Uterus (tissue), 2 donors: Measurements from ENCODE around the gene CATSPERE.

Experiments
- CTCF ChIP-seq, 4 experiments: fragments of 200-600 bp in 2 of 4; fragments of 450-650 bp in 2 of 4; sonication (generic) in 2 of 4; IDR thresholded peaks; one replicate each; pipeline ENCODE4 v1.5.1; 2016 to 2019; ENCODE audit warnings: antibody characterized with exemption in 4 of 4, mild to moderate bottlenecking in 2 of 4, moderate library complexity in 1 of 4
- POLR2A ChIP-seq, 2 donors: fragments of 450-650 bp; IDR thresholded peaks; one replicate each; pipeline ENCODE4 v1.6.1; 2016; ENCODE audit warnings: antibody characterized with exemption in 2 of 2, mild to moderate bottlenecking in 1 of 2, moderate library complexity in 1 of 2

DNA sequence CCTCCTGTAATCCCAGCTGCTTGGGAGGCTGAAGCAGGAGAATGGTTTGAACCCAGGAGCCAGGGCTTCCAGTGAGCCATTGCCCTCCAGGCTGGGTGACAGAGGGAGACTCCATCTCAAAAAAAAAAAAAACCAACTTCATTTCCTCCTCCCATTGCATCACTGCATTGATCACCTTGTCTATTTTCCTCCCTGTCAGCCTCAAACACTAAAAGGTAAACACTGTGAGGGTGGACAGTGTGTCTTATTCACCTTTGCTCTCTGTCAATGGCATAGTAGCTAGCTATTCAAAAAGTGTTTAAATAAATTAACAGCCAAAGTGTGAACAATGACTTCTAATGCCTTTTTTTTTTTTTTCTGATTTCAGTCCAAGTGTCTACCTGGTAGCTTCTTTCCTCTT, 178.5 kb downstream of the CATSPERE start:
- no peak for TF ChIP-seq CTCF (IDR thresholded peaks at IDR 0.05)
- no peak for TF ChIP-seq POLR2A (IDR thresholded peaks at IDR 0.05)
